ENCODE results near the gene DAB1.
A peak's percentile ranks its signal among the peaks of the same experiment; 100 is the strongest.

Gene DAB1

GRCh38 chr1:57423656-57424211 lies at the start of gene DAB1:
Gene DAB1 (minus strand): TSS chr1:57424060. CDS start chr1:57291030, 133,030 bp downstream.
- DNase-seq = no peak

GRCh38 chr1:57473448-57473847 lies 49.6 kb upstream of the DAB1 start:
- DNase-seq = no peak

GRCh38 chr1:57471995-57472394 lies 48.1 kb upstream of the DAB1 start:
- no peak for DNase-seq

GRCh38 chr1:57470036-57470435 lies 46.2 kb upstream of the DAB1 start:
- no peak for DNase-seq

- DNase-seq = no peak
Observed at GRCh38 chr1:57468641-57469523, 45.0 kb upstream of the DAB1 start.

GRCh38 chr1:57467830-57468229 lies 44.0 kb upstream of the DAB1 start:
- DNase-seq = no peak

- peak; percentile 10 for DNase-seq
Observed at GRCh38 chr1:57464756-57465155, 40.9 kb upstream of the DAB1 start.

- no peak for DNase-seq
Observed at GRCh38 chr1:57463343-57463742, 39.5 kb upstream of the DAB1 start.

- DNase-seq = no peak
Observed at GRCh38 chr1:57461405-57461804, 37.5 kb upstream of the DAB1 start.

GRCh38 chr1:57451516-57451915 lies 27.7 kb upstream of the DAB1 start:
- no peak for DNase-seq

- DNase-seq = no peak
Observed at GRCh38 chr1:57450981-57451380, 27.1 kb upstream of the DAB1 start.

- no peak for DNase-seq
Observed at GRCh38 chr1:57447551-57447950, 23.7 kb upstream of the DAB1 start.

- no peak for DNase-seq
Observed at GRCh38 chr1:57443004-57443403, 19.1 kb upstream of the DAB1 start.

GRCh38 chr1:57440096-57440495 lies 16.2 kb upstream of the DAB1 start:
- DNase-seq = no peak

GRCh38 chr1:57431400-57431799 lies 7.5 kb upstream of the DAB1 start:
- no peak for DNase-seq

- DNase-seq = peak; percentile 14
Observed at GRCh38 chr1:57424231-57425027, 569 bp upstream of the DAB1 start.

GRCh38 chr1:57423135-57423655 lies 665 bp downstream of the DAB1 start:
- no peak for DNase-seq

GRCh38 chr1:57422271-57423134 lies 1.4 kb downstream of the DAB1 start:
- DNase-seq = no peak

GRCh38 chr1:57421806-57422205 lies 2.1 kb downstream of the DAB1 start:
- DNase-seq = no peak

GRCh38 chr1:57420981-57421785 lies 2.7 kb downstream of the DAB1 start:
- no peak for DNase-seq

GRCh38 chr1:57418971-57419370 lies 4.9 kb downstream of the DAB1 start:
- DNase-seq = no peak

- no peak for DNase-seq
Observed at GRCh38 chr1:57411262-57411661, 12.6 kb downstream of the DAB1 start.

Measured in NCI-H1092 treated with DMSO at 0.1 percent for 48 hours (cell line).